Measurements from ENCODE around the gene RBM47.
"Not testable (repeated sequence)": the region's sequence is repeated elsewhere in the genome, so short reads cannot be mapped to it uniquely, and the experiment has no call there.

The RBM47 gene

DNA sequence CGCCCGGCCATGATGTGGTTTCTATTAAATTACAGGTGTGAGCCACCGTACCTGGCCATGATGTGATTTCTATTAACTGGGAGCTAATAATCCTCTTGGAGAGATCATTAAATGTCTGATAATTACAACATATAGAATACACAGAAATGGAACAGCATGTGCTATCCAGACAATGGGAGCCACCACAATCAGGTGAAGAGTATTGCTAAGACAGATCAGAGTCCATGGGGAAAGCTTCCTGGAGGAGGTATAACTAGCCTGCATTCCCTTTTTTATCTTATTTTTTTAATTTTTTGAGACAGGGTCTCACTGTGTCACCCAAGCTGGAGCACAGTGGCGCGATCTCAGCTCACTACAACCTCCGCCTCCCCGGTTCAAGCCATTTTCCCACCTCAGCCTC lies 147.7 kb downstream of the RBM47 start:
- no peak for DNase-seq

DNA sequence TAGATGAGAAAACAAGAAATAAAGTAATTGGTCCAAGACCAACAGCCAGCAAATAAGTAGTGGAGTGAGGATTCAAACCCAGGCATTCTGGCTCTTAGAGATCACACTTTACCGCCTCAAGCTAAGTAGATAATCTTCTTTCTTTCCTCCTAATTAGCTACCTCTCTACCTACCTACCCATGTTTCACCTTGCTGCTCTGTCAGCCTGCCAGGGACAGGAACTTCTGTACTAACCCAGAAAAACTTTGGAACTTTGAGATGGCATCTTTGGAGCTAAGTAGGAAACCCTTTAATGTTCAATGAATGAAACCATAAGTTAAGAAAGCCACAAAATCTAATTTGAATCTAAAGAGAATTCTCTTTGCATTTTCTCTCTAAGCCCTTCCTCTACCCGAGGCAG lies 149.4 kb downstream of the RBM47 start:
- no peak for DNase-seq

DNA sequence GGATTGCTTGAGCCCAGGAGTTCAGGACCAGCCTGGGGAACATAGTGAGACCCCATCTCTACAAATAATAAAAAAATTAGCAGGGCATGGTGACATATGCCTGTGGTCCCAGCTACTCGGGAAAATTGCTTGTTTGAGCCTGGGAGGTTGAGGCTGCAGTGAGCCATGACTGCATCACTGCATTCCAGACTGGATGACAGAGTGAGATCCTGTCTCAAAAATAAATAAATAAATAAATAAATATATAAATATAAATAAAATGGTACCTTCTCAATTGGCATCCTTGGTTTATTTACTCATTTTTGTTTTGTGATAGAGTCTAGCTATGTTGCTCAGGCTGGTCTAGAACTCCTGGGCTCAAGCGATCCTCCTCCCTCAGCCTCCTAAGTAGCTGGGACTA lies 150.3 kb downstream of the RBM47 start:
- no peak for DNase-seq

DNA sequence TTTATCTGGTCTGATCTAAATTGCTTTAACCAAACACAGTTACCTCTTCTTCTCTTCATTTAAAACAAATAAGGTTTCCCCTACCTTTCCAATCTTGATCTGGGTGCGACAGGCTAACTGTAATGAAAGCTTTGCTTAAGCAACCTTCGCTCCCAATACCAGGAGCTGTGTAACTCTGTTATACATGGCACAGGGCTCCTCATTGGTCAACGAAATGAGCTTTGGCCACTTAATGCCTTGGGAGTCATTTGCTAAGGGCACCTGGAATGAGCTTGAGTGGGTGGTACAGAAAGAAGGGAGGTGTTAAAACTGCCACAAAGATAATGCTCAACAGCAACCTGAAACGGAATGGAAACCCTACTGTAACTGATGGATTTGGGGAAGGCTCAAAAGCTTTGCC lies 154.1 kb downstream of the RBM47 start:
- no peak for DNase-seq

DNA sequence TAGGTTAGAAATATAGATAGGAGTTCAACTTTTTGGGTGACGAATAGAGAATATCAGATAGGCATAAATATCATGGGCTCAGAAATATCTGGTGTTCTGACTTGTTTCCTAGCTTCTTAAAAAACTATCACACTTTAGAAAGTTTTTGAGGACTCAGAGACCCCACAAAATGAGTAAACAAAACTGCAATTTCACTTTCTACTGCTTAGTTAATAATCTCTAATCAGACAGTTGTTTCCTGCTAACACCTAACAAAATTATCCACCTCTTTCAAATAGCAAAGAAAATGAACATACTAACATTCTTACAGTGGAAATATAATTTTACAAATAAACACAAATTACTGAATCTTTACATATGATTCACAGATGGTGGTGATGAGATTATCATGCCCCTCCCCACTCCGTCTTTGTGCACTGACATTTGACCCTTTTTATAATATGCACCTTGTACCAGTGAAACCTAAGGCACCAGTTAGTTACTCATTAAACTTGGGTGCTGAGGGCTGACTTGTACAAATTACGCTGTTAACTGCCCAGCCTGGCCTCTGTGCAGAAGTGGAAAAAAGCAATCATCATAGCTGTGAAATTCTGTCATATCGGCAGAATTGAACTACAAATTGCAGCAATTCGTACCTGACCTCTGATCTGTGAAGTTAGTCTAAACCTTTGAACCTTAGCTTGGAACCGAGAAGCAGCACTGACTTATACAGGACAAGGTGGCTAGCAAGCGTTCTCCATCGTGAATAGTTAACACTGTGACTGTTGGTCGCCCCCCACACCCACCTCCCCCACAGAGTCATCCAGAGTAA lies 155.9 kb downstream of the RBM47 start:
- DNase-seq = no peak

DNA sequence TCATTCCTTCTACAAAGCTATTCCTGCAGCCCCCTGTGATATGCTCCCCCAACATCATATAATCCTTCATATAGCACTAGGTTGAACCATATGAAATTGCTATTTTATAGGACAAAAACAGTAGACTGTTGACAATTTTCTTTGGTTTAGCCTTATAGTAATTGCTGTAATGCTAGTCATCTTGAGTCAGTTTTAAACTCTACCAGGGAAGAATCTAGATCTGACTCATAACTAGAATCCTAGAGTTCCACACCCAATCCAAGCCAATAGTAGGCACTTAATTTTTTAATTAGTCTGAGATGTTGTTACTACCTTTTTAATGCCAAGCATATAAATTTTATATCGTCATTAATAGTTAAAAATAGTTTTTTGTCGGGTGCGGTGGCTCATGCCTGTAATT lies 157.7 kb downstream of the RBM47 start:
- no peak for DNase-seq

DNA sequence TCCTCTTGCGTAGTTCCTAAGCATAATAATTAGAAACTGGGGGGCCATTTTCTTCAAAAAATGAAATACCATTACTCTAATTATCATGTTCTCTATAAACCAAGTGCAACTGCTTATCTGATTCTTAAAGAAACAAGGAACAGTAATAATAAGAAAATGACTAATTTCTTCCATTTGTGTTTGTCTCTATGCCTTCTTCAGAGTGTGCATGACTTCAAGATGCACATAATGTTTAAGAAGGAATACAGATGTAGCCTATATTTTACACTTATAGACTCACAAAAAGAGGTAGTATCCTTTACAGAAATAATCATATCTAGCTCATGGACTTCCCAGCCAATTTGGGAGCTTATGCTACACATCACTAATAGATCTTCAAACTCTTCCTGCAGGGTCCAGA lies 162.9 kb downstream of the RBM47 start:
- no peak for DNase-seq

DNA sequence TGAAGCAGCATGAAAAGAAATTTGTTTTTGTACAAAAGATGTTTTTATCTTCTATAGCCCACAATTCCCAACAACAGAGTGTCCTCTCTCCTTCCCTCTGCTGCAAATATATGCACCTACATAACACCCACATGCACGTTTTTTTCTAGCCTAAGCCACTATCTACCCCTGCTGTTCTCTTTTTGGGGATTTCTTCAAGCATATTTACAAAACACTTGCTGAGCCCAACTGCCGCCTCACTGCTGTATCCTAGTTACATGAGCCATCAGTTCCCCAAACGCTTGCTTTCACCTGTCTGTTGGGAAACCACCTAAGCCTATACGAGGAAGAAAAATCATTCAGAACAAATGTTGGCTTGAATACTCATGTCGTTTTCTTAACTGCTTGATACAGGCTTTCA lies 167.3 kb downstream of the RBM47 start:
- no peak for DNase-seq

DNA sequence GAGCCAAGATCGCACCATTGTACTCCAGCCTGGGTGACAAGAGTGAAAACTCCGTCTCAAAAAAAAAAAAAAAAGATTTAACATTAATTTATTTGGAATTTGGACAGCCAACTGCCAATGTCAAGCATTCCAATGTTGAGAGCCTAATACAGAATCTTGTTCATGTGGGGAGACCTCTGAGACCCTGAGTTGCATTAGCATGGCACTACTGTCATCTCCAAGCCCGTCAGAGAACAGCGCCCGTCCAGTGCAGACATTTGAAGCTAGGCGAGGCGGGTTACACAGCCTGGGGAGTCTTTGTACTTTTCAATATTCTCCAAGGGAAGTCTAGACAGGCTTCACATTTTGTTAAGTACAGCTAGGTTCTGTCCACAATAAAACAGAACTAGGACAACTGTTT lies 167.8 kb downstream of the RBM47 start:
- no peak for DNase-seq

DNA sequence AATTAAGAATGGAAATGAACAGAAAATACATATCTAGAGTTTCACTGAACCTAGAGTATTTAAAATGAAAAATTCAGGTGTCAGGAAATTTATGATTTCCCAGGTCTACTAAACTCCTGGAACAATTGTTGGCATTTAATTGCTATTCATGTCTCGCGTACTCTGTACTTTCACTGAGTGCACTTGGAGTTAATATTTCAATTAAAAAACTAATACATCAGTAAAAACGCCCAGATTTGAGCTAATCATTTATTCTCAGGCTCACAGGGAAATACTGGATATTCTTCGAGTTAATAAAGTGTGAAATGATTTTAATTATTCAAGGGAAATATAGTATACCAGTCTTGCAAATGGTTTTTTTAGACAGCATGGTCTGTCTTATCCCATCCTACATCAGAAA lies 168.6 kb downstream of the RBM47 start:
- no peak for DNase-seq

DNA sequence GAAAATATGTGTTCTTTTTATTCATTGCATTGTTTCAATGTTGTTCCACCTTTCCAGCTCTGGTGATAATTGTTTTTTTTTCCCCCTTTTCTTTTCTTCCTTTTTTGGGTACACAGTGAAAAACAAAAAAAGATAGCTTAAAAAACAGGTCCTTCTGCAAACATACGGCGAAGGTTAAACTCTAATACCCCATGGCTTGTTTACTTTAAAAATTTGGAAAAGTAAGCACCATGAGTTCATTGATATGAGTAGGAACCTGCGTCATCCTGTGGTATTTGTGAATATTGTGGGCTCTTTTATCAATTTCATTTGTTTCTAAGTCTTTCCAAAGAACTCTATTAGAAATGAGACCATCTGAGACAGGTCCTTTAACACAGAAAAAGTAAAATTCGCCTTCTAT lies 171.0 kb downstream of the RBM47 start:
- DNase-seq = no peak

DNA sequence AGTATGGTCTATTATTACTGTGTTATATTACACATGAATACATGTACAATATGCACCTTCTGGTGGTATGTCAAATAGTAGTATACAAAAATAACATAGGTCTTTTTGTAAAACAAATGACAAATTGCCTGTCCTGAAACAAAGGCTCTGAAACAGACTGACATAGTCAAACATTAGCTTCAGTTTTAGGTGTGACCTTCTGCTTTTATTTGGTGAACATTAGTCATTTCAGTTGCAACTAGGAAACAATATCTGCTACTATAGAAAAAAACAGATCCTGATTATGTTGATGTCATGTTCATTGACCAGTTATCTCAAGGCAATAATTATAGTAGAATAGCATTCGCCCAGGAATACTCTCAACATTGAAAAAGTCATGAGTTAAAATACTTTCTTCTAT lies 171.6 kb downstream of the RBM47 start:
- DNase-seq = no peak

DNA sequence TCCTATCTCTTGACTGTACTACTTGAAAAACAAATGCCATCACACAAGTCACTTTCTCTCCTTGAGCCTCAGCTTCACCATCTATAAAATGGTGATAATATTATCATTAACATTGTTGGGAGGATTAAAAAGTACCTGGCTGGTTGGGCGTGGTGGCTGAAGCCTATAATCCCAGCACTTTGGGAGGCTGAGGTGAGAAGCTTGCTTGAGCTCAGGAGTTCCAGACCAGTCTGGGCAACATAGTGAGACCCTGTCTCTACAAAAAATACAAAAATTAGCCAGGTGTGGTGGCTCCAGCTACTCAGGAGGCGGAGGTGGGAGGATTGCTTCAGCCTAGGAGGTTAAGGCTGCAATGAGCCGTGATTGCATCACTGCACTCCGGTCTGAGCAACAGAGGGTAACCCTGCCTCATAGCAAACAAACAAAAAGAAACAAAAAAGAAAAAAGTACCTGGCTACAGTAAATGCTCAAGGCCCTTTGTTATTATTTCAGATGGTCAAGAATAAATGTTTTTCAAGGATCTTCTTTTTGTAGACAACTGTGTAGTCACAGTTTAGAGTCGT lies 174.2 kb downstream of the RBM47 start:
- no peak for DNase-seq

DNA sequence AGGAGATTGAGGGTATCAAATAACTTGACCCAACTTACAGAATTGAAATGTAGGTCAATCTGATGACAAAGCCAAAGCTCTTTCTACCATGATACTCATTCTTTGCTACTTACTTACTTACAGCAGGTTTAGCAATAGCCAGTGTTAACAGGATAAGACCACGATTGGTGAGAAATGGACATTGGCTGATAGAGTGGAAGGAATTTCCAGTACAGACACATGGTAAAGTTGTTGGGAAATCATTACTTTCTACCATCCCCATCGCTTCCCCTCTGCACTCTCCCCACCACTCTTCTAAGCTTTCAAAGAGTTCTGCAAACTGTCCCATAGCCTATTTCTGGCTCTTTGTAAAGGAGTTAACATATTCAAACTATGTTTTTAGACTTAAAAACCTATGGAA lies 174.8 kb downstream of the RBM47 start:
- no peak for DNase-seq

DNA sequence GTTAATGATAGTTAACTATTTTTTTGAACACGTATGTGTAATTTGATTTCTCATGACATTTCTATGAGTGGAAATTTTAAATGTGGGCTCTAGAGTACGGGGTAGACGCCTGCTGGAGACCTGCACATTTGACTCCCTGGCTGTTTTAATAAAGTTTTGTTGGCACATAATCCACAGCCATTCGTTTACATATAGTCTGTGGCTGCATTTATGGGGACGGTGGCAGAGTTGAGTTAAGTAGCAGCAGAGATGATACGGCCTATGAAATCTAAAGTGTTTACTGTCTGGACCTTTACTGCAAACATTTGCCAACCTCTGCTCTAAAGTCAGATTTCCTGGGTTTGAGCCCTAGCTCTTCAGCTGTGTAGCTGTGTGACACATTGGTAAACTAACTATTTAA lies 175.8 kb downstream of the RBM47 start:
- no peak for DNase-seq

DNA sequence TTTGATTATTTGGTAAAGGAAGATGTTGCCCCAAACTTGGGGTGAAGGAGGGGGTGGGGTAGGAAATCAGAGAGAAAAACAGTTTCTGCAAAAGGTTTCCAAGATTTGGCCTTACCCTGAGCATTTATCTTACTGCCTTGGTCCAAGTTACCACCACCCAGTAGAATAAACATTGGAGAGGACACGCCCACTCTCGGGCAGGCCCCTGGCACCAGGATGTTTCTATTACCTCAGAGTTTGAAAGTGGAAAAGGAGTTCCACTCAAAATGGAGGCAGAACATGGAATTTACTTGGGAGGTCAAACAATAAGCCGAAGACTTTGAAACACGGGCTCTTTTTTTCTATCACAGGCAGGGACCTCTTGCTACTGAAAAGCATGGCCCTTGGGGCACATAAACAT lies 180.8 kb downstream of the RBM47 start:
- DNase-seq = no peak

DNA sequence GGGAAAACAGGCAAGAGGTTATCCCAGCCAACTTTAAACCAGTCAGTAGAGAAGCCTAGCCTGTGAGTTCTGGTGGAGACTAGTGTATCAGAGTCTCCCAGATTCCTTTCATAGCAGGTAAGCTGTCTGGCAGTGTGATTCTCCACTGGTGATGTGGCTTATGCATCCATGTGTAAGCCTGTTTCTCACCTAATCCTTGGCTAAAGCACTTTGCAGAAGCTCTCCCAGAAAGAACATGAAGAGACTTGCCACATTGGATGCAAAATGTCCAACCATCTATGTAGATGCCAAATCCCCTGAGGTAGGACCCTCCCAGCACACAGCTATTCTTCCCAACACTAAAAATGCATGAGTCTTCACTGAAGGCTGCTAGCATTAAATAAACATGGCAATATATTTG lies 182.8 kb downstream of the RBM47 start:
- no peak for DNase-seq

DNA sequence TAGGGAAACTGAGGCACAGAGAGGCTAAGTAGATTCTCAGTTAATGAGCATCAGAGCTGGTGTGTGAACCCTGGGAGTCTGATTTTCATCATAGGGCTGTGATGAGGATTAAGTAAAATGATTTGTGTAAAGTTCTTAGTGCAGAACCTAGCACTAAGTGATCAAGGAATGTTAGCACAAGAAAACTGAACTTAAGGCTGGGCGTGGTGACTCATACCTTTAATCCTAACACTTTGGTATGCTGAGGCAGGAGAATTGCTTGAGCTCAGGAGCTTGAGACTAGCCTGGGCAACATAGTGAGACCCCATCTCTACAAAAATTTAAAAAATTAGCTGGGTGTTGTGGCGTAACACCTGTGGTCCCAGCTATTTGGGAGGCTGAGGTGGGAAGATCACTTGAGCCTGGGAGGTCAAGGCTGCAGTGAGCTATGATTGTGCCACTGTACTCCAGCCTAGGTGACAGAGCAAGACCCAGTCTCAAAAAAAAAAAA lies 183.4 kb downstream of the RBM47 start:
- DNase-seq = not testable (repeated sequence)

DNA sequence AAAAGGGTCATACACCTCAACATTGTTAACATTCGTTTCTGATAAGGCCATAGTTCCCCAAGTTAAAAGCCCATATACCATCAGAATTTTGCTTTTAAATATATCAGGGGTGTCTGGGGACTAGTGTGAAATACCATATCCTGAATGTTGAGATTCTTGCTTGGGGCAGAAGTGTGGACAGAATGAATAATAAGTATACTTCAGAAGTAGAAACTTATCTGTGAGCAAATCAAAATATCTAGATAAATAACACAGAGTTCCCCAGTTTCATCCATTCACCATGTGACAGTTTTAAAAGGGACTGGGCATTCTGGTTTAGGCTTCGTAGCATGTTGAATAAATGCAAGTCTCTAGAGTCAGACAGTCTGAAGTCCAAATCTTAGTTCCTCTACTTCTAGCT lies 184.0 kb downstream of the RBM47 start:
- DNase-seq = no peak

DNA sequence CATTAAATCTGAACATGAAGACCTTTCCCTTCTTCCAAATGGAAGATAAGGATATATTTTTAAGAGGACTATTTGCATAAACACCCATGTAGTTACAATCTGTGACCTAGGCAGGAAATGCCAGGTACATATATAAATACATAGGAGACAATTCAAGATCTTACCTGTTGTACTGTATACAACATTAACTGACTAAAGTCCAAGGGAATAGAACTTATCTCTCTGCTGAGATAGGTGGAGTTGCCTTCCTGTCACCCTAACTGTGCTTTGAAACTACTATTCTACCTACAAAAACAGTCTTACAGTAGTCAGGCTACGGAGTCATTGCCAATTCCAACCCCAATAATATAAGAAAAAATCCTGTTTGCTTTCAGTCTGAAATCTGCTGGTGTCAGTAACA lies 188.2 kb downstream of the RBM47 start:
- no peak for DNase-seq

DNA sequence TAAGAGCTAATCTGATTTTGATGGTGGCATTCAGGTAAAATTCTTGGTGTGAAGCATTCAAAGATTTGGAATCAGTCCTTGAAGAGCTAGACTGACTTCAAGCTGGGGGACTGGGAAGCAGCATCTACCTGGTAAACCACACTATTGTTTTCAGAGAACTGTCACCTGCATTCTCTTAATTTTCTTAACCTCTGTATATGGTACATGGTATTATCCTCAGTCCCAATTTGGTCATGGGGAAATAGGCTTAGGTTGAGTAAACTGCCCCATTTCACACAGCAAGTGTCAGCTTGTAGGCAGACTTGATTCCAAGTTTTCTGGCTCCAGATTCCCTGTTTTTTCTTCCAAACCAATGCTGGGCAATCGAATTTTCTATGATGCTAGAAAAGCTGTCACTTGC lies 190.1 kb downstream of the RBM47 start:
- DNase-seq = no peak

DNA sequence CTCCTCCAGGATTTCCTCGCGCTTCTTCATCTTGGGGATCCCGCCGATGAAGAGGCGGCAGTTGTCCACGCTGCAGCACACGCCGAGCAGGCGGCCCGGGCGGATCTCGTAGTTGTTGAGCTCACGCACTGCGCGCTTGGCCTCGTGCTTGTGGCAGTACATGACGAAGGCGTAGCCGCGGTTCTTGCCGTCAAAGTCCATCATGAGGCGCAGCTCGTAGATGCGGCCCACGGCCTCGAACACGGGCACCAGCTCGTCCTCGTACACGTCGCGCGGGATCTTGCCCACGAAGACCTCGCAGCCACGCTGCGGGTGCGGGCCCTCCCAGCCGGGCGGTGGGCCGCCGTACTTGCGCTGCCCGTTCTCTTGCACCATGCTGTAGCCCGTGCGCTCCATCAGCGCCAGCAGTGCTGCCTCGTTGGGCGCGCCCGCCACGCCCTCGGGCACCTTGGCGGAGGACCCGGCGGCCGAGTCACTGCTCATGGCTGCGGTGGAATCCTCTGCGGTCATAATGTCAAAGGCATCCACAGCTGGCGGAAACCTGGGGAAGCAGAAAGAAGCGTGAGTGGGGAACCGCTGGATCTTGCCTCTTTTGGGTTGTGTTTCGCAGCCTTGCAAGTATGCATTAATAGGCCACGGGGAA lies 191.2 kb downstream of the RBM47 start:
- no peak for DNase-seq

DNA sequence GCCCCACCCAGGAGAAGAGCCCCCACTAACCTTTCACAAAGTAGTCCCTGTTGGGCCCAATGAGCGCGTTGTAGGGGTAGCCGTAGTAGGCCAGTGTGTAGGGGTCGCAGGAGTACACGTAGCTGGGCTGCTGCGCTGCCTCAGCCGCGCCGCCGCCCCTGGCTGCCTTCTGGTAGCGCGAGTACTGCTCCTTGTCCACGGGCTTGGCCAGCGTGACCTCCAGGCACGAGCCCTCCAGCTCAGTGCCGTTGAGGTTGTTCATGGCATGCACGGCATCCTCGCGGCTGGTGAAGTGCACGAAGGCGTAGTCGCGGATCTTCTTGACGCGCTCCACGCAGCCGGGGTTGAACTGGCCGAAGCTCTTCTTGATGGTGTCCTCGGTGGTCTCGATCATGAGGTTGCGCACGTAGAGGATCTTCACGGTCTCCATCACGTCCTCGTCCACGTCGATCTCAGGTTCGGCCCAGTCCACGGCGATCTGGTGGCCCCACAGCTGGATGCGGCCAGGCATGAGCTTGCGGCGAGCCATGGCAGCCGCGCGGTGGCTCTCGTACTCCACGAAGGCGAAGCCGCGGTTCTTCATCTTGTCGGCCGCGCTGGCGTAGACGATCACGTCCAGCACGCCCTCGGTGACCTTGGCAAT lies 191.8 kb downstream of the RBM47 start:
- no peak for DNase-seq

DNA sequence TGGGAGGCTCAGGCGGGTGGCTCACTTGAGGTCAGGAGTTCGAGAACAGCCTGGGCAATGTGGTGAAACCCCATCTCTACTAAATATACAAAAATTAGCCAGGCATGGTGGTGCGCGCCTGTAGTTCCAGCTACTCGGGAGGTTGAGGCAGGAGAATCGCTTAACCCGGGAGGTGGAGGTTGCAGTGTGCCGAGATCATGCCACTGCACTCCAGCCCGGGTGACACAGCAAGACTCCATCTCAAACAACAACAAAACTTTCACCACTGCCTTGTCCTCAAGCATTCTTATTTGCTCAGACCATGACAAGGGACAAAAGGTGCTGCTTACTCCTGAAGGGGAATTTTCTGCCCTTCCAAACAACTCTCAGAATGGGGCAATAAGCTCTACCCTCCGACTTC lies 194.4 kb downstream of the RBM47 start:
- not testable (repeated sequence) for DNase-seq
